Osteoblast (primary cell): Measurements from ENCODE around the gene RHOA. TPM values are rescaled to one million over a fixed set of nuclear protein-coding genes. Genes with fewer than 3 reads are reported as not detected.
"Not testable (repeated sequence)": the region's sequence is repeated elsewhere in the genome, so short reads cannot be mapped to it uniquely, and the experiment has no call there.

Experiments used
- DNase-seq: peaks from one replicate; pipeline ENCODE4 v3.0.0; 2011; ENCODE audit warnings: low spot score, mixed read lengths; ENCODE audit not compliant: insufficient read length; ENCODE audit errors: missing footprints
- H2AFZ ChIP-seq: 2 replicates; pipeline ENCODE4 v1.6.0; 2011; ENCODE audit warnings: mild to moderate bottlenecking, low read length
- H3K27ac ChIP-seq: 2 replicates; pipeline ENCODE4 v1.5.1; 2011; ENCODE audit warnings: mild to moderate bottlenecking, low read depth, low read length, moderate library complexity
- H3K27me3 ChIP-seq: 2 replicates; pipeline ENCODE4 v1.6.0; 2012; ENCODE audit warnings: mild to moderate bottlenecking, control low read depth, inconsistent platforms, low read length, moderate library complexity; ENCODE audit not compliant: insufficient read depth
- H3K36me3 ChIP-seq: 2 replicates; pipeline ENCODE4 v1.5.1; 2011; ENCODE audit warnings: mild to moderate bottlenecking, low read length, control low read depth, moderate library complexity; ENCODE audit not compliant: insufficient read depth
- H3K4me1 ChIP-seq: 2 replicates; pipeline ENCODE4 v1.5.1; 2011; ENCODE audit warnings: mild to moderate bottlenecking, low read length, control low read depth, moderate library complexity; ENCODE audit not compliant: insufficient read depth
- H3K4me2 ChIP-seq: 2 replicates; pipeline ENCODE4 v1.6.0; 2011; ENCODE audit warnings: mild to moderate bottlenecking, low read length; ENCODE audit not compliant: insufficient read depth
- H3K4me3 ChIP-seq: fragments of 200-600 bp; sonication (generic); 3 replicates; pipeline ENCODE4 v1.5.1; 2012; ENCODE audit warnings: mild to moderate bottlenecking, low read length, inconsistent platforms; ENCODE audit not compliant: insufficient read depth
- H3K79me2 ChIP-seq: 2 replicates; pipeline ENCODE4 v1.6.0; 2012; ENCODE audit warnings: mild to moderate bottlenecking, low read length, control low read depth, inconsistent platforms; ENCODE audit not compliant: insufficient read depth
- H3K9me3 ChIP-seq: 2 replicates; pipeline ENCODE4 v1.5.1; 2011; ENCODE audit warnings: low read depth, low read length, control low read depth
- H4K20me1 ChIP-seq: 2 replicates; pipeline ENCODE4 v1.6.0; 2012; ENCODE audit warnings: mild to moderate bottlenecking, low read length, control low read depth; ENCODE audit not compliant: insufficient read depth
- total RNA-seq: library from RNA; depleted of rRNA; stranded (reverse); fragments of >200 nt; gene quantifications from 2 replicates; pipeline ENCODE4 v1.2.3, GENCODE V29; 2012
- TF ChIP-seq, protein P1 (sequence below): IDR thresholded peaks from 2 replicates; pipeline ENCODE4 v1.5.1; 2011; ENCODE audit warnings: mild to moderate bottlenecking, low read depth, low read length, moderate library complexity; ENCODE audit errors: extremely low read depth

Gene RHOA
- total RNA-seq, 1 donor, result 899 TPM

- Histone ChIP-seq H3K4me3 (no peak overlapping the region), H3K27me3 (no peaks in the 10 kb centered on the region), H2AFZ (no peak overlapping the region), H3K27ac (peak overlapping the region; percentile 40), H3K79me2 (peaks cover 16% of the 10 kb centered on the region), H3K36me3 (peaks cover 18% of the 10 kb centered on the region), H4K20me1 (peaks cover 8% of the 10 kb centered on the region), H3K9me3 (no peaks in the 10 kb centered on the region), H3K4me2 (peak overlapping the region; percentile 54), H3K4me1 (peaks cover 32% of the 10 kb centered on the region)
- TF ChIP-seq, protein P1, sequence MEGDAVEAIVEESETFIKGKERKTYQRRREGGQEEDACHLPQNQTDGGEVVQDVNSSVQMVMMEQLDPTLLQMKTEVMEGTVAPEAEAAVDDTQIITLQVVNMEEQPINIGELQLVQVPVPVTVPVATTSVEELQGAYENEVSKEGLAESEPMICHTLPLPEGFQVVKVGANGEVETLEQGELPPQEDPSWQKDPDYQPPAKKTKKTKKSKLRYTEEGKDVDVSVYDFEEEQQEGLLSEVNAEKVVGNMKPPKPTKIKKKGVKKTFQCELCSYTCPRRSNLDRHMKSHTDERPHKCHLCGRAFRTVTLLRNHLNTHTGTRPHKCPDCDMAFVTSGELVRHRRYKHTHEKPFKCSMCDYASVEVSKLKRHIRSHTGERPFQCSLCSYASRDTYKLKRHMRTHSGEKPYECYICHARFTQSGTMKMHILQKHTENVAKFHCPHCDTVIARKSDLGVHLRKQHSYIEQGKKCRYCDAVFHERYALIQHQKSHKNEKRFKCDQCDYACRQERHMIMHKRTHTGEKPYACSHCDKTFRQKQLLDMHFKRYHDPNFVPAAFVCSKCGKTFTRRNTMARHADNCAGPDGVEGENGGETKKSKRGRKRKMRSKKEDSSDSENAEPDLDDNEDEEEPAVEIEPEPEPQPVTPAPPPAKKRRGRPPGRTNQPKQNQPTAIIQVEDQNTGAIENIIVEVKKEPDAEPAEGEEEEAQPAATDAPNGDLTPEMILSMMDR, result no peak
- no peak for DNase-seq
These were observed 59.5 kb downstream of the RHOA start for GRCh38 chr3:49352281-49352680.

GRCh38 chr3:49351521-49352011 lies 60.2 kb downstream of the RHOA start:
- Histone ChIP-seq H4K20me1 (peaks cover 4% of the 10 kb centered on the region), H2AFZ (no peak overlapping the region), H3K4me3 (no peak overlapping the region), H3K4me2 (peak overlapping the region; percentile 54), H3K36me3 (peaks cover 17% of the 10 kb centered on the region), H3K27me3 (no peaks in the 10 kb centered on the region), H3K27ac (peak overlapping the region; percentile 40), H3K4me1 (peaks cover 34% of the 10 kb centered on the region), H3K79me2 (peaks cover 11% of the 10 kb centered on the region), H3K9me3 (no peaks in the 10 kb centered on the region)
- TF ChIP-seq, protein P1, result no peak
- DNase-seq, result peak; percentile 94

DNA sequence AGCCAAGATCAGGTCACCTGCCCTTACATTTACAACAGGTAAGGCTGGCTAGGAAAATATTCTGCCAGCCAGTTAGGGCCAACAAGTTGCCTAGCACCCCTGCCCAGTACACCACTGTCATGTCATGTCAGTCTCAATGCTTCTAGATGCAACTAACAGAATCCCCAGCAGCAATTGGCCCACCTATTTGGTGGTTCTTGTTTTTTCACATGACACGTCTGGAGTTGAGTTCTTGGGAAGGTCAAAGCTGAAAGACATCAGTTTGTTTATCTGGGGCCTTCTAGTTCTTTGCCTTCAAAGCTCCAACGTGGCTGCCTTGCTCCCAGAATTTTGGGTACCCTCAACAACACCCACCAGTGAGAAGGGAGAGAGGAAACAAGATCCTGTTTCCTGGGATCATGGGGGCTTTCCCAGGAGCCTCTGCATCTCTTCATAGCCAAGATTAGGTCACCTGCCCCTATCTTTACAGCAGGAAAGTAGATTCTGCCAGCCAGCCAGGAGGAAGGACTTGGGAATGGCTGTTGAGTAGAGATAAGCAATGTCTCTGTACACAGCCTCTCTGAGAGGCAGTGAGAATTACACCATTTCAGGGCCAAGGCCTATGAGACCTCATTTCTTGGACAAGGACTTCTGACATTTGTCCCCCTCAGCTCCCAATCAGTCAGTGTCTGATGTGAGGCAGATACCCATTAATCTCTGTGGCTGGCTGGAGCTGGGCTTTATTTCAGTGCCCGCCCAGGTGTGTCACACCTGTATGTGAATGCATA lies 62.2 kb downstream of the RHOA start:
- TF ChIP-seq, protein P1, result no peak
- Histone ChIP-seq H3K36me3 (no peaks in the 10 kb centered on the region), H3K4me2 (no peak overlapping the region), H3K9me3 (no peaks in the 10 kb centered on the region), H4K20me1 (no peaks in the 10 kb centered on the region), H3K4me1 (peaks cover 38% of the 10 kb centered on the region), H3K79me2 (no peaks in the 10 kb centered on the region), H3K4me3 (no peak overlapping the region), H2AFZ (no peak overlapping the region), H3K27ac (no peak overlapping the region), H3K27me3 (no peaks in the 10 kb centered on the region)
- DNase-seq, result no peak

DNA sequence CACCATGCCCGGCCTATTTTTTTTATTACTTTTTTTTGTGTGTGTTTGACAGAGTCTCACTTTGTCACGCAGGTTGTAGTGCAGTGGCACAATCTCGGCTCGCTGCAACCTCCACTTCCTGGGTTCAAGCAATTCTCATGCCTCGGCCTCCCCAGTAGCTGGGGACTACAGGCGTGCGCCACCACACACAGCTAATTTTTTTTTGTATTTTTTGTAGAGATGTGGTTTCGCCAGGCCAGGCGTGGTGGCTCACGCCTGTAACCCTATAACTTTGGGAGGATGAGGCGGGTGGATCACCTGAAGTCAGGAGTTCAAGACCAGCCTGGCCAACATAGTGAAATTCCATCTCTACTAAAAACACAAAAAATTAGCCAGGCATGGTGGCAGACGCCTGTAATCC lies 63.4 kb downstream of the RHOA start:
- H3K4me1 ChIP-seq, result peaks cover 38% of the 10 kb centered on the region
- H3K36me3 ChIP-seq, H2AFZ ChIP-seq, H3K27ac ChIP-seq, H3K27me3 ChIP-seq, H4K20me1 ChIP-seq, H3K4me2 ChIP-seq, H3K9me3 ChIP-seq, H3K4me3 ChIP-seq, DNase-seq, H3K79me2 ChIP-seq: not testable (repeated sequence)
